D721Med (cell line): Measurements from ENCODE around the gene GLRX5.

Experiments
- DNase-seq: peaks from one replicate; pipeline ENCODE4 v3.0.0; 2011; ENCODE audit warnings: low spot score; ENCODE audit not compliant: insufficient read length
- FAIRE-seq: peaks from 2 replicates; lab custom pipeline; 2011; peaks lifted over from hg19 to GRCh38; lab: Jason Lieb, UNC
- CTCF ChIP-seq: IDR thresholded peaks from 2 replicates; pipeline ENCODE4 v1.5.1; 2012; ENCODE audit warnings: mild to moderate bottlenecking, control low read depth; ENCODE audit not compliant: insufficient read depth; ENCODE audit errors: missing control alignments

Gene GLRX5

GRCh38 chr14:95519699-95520098, 15.2 kb upstream of the GLRX5 start:
- FAIRE-seq (no peak), DNase-seq (no peak)
- no peak for TF ChIP-seq CTCF

- no peak for FAIRE-seq
Measured at GRCh38 chr14:95520346-95520745, 14.5 kb upstream of the GLRX5 start.

GRCh38 chr14:95521001-95521400, 13.8 kb upstream of the GLRX5 start:
- TF ChIP-seq CTCF = no peak
- FAIRE-seq = no peak

More at GRCh38 chr14:95520346-95520745, 14.5 kb upstream of the GLRX5 start:
- DNase-seq = no peak
- TF ChIP-seq CTCF = no peak

GRCh38 chr14:95522116-95522515, 12.7 kb upstream of the GLRX5 start:
- DNase-seq (no peak), FAIRE-seq (no peak)
- TF ChIP-seq CTCF = no peak

More at GRCh38 chr14:95521001-95521400, 13.8 kb upstream of the GLRX5 start:
- DNase-seq = no peak

- no peak for FAIRE-seq
- DNase-seq = no peak
- TF ChIP-seq CTCF = no peak
Measured at GRCh38 chr14:95522556-95522955, 12.3 kb upstream of the GLRX5 start.

- DNase-seq (no peak), FAIRE-seq (no peak)
- TF ChIP-seq CTCF = no peak
Measured at GRCh38 chr14:95523051-95523814, 11.6 kb upstream of the GLRX5 start.

- FAIRE-seq = no peak
- no peak for TF ChIP-seq CTCF
- no peak for DNase-seq
Measured at GRCh38 chr14:95523815-95524448, 10.9 kb upstream of the GLRX5 start.
